Astrocyte (in vitro differentiated cells and primary cell): ENCODE measurements around the gene IFIT2. TPM values are rescaled to one million over a fixed set of nuclear protein-coding genes. Genes with fewer than 3 reads are reported as not detected.
A peak's percentile ranks its signal among the peaks of the same experiment; 100 is the strongest.

Source experiments
- DNase-seq: peaks from one replicate; pipeline ENCODE4 v3.0.0-alpha.2; 2010; ENCODE audit warnings: low read depth
- FAIRE-seq: peaks from 2 replicates; lab custom pipeline; 2011; peaks lifted over from hg19 to GRCh38; lab: Jason Lieb, UNC
- H2AFZ ChIP-seq: 2 replicates; pipeline ENCODE4 v1.6.0; 2012; ENCODE audit warnings: low read depth, low read length, inconsistent platforms
- H3K27ac ChIP-seq: 2 replicates; pipeline ENCODE4 v1.5.1; 2011; ENCODE audit warnings: low read depth, low read length, inconsistent platforms
- H3K27me3 ChIP-seq: 2 replicates; pipeline ENCODE4 v1.6.0; 2011; ENCODE audit warnings: low read length, inconsistent platforms; ENCODE audit not compliant: insufficient read depth
- H3K36me3 ChIP-seq: 2 replicates; pipeline ENCODE4 v1.5.1; 2011; ENCODE audit warnings: low read length, inconsistent platforms; ENCODE audit not compliant: insufficient read depth
- H3K4me1 ChIP-seq: 2 replicates; pipeline ENCODE4 v1.5.1; 2011; ENCODE audit warnings: low read length, inconsistent platforms; ENCODE audit not compliant: insufficient read depth
- H3K4me2 ChIP-seq: 2 replicates; pipeline ENCODE4 v1.6.0; 2012; ENCODE audit warnings: low read length, inconsistent platforms
- H3K4me3 ChIP-seq: 2 replicates; pipeline ENCODE4 v1.5.1; 2011; ENCODE audit warnings: low read depth, mild to moderate bottlenecking, low read length, inconsistent platforms; ENCODE audit not compliant: insufficient read depth
- H3K79me2 ChIP-seq: 2 replicates; pipeline ENCODE4 v1.6.0; 2012; ENCODE audit warnings: mild to moderate bottlenecking, low read length, inconsistent platforms; ENCODE audit not compliant: insufficient read depth
- H3K9ac ChIP-seq: 2 replicates; pipeline ENCODE4 v1.6.0; 2012; ENCODE audit warnings: mild to moderate bottlenecking, low read length, inconsistent platforms
- H3K9me3 ChIP-seq: 2 replicates; pipeline ENCODE4 v1.5.1; 2012; ENCODE audit warnings: low read depth, mild to moderate bottlenecking, low read length, inconsistent platforms; ENCODE audit not compliant: insufficient read depth
- H4K20me1 ChIP-seq: 2 replicates; pipeline ENCODE4 v1.6.0; 2012; ENCODE audit warnings: low read length, inconsistent platforms; ENCODE audit not compliant: insufficient read depth
- H3K27ac Mint-ChIP-seq: one replicate; pipeline ENCODE4 v1.8.0; 2021; ENCODE audit warnings: mild to moderate bottlenecking, mixed read lengths; ENCODE audit not compliant: unreplicated experiment
- H3K27me3 Mint-ChIP-seq: one replicate; pipeline ENCODE4 v1.8.0; 2021; ENCODE audit warnings: low read depth, mixed read lengths; ENCODE audit not compliant: unreplicated experiment
- H3K36me3 Mint-ChIP-seq: one replicate; pipeline ENCODE4 v1.8.0; 2021; ENCODE audit warnings: low read depth, mixed read lengths; ENCODE audit not compliant: unreplicated experiment
- H3K4me1 Mint-ChIP-seq: one replicate; pipeline ENCODE4 v1.8.0; 2021; ENCODE audit warnings: low read depth, mixed read lengths; ENCODE audit not compliant: unreplicated experiment
- H3K4me3 Mint-ChIP-seq: one replicate; pipeline ENCODE4 v1.8.0; 2021; ENCODE audit warnings: mild to moderate bottlenecking, moderate library complexity, mixed read lengths; ENCODE audit not compliant: unreplicated experiment
- H3K9me3 Mint-ChIP-seq: one replicate; pipeline ENCODE4 v1.8.0; 2021; ENCODE audit warnings: mild to moderate bottlenecking, mixed read lengths; ENCODE audit not compliant: unreplicated experiment
- CTCF ChIP-seq: IDR thresholded peaks from 2 replicates; pipeline ENCODE4 v1.5.1; 2011; ENCODE audit warnings: low read depth, mild to moderate bottlenecking, inconsistent platforms, low read length, moderate library complexity; ENCODE audit not compliant: insufficient read depth
- EZH2 ChIP-seq: IDR thresholded peaks from 2 replicates; pipeline ENCODE4 v1.6.1; 2012; ENCODE audit warnings: mild to moderate bottlenecking, low read length, inconsistent platforms; ENCODE audit not compliant: insufficient read depth
- total RNA-seq: library from RNA; stranded (reverse); gene quantifications from 2 replicates; pipeline ENCODE4 v1.2.1, GENCODE V29; 2021

IFIT2 gene
- total RNA-seq, 1 donor from 2014 or later = 36.0 TPM

GRCh38 chr10:89280508-89280907 lies 21.3 kb upstream of the IFIT2 start:
- no peak overlapping the region for H3K9ac ChIP-seq
- no peaks in the 10 kb centered on the region for H4K20me1 ChIP-seq
- H3K79me2 ChIP-seq = no peaks in the 10 kb centered on the region
- Mint-ChIP-seq H3K27ac (peak overlapping the region; percentile 68), H3K4me1 (peaks cover 51% of the 10 kb centered on the region), H3K4me3 (no peak overlapping the region), H3K27me3 (no peaks in the 10 kb centered on the region), H3K9me3 (no peaks in the 10 kb centered on the region), H3K36me3 (no peaks in the 10 kb centered on the region)
- H3K27me3 ChIP-seq = no peaks in the 10 kb centered on the region
- H3K4me2 ChIP-seq = no peak overlapping the region
- H3K36me3 ChIP-seq = no peaks in the 10 kb centered on the region
- FAIRE-seq (peak; percentile 17), DNase-seq (no peak)
- no peak overlapping the region for H3K27ac ChIP-seq
- H3K9me3 ChIP-seq = no peaks in the 10 kb centered on the region
- no peak overlapping the region for H2AFZ ChIP-seq
- peaks cover 49% of the 10 kb centered on the region for H3K4me1 ChIP-seq
- no peak for TF ChIP-seq EZH2
- no peak for TF ChIP-seq CTCF
- no peak overlapping the region for H3K4me3 ChIP-seq

GRCh38 chr10:89281606-89282395 lies 20.0 kb upstream of the IFIT2 start:
- H3K4me1 ChIP-seq = peaks cover 49% of the 10 kb centered on the region
- Mint-ChIP-seq H3K9me3 (peaks cover 8% of the 10 kb centered on the region), H3K4me1 (peaks cover 50% of the 10 kb centered on the region), H3K27ac (no peak overlapping the region), H3K4me3 (no peak overlapping the region), H3K27me3 (no peaks in the 10 kb centered on the region), H3K36me3 (peaks cover 2% of the 10 kb centered on the region)
- DNase-seq = no peak
- no peak overlapping the region for H3K4me2 ChIP-seq
- H4K20me1 ChIP-seq = no peaks in the 10 kb centered on the region
- no peak for FAIRE-seq
- no peak overlapping the region for H3K4me3 ChIP-seq
- TF ChIP-seq EZH2 = no peak
- TF ChIP-seq CTCF = no peak
- H3K36me3 ChIP-seq = no peaks in the 10 kb centered on the region
- H2AFZ ChIP-seq = no peak overlapping the region
- H3K27ac ChIP-seq = peak overlapping the region; percentile 9
- H3K9me3 ChIP-seq = no peaks in the 10 kb centered on the region
- no peaks in the 10 kb centered on the region for H3K27me3 ChIP-seq
- no peak overlapping the region for H3K9ac ChIP-seq
- H3K79me2 ChIP-seq = no peaks in the 10 kb centered on the region
